ENCODE data around the gene LGALS9.

DNA sequence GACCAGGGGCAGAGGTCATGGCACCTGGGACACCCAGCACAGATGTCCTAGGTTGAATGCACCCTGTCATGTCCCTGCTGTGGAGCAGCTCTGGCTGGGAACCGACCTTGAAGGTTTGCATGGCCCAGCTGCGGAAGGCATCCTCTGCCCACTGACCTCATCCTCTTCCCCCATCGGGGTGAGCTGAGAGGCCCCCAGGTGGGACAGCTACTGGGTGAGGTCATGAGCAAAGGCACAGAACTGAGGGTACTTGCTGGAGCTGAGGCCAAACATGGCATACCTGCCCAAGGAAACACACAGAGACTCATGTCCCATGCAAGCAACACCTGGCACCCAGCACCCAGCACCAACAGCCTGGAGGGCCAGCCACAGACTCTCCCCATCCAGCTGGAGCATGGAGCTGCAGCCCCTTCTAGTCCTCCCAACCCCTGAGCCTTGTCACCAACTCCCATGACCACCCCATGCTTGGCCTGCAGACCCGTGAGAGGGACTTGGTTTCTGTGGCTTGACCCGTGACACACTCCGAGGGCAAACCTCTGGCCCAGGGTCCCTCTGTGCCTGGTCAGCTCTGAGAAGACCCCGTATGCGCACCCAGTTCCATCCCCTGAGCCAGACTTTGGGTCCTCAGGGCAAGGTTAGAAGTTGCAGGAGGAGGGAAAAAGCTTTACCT lies 33.1 kb downstream of the LGALS9 start:
- TF ChIP-seq POLR2AphosphoS5 (IDR thresholded peaks at IDR 0.05) = no peak
- TF ChIP-seq, protein P1, sequence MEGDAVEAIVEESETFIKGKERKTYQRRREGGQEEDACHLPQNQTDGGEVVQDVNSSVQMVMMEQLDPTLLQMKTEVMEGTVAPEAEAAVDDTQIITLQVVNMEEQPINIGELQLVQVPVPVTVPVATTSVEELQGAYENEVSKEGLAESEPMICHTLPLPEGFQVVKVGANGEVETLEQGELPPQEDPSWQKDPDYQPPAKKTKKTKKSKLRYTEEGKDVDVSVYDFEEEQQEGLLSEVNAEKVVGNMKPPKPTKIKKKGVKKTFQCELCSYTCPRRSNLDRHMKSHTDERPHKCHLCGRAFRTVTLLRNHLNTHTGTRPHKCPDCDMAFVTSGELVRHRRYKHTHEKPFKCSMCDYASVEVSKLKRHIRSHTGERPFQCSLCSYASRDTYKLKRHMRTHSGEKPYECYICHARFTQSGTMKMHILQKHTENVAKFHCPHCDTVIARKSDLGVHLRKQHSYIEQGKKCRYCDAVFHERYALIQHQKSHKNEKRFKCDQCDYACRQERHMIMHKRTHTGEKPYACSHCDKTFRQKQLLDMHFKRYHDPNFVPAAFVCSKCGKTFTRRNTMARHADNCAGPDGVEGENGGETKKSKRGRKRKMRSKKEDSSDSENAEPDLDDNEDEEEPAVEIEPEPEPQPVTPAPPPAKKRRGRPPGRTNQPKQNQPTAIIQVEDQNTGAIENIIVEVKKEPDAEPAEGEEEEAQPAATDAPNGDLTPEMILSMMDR (IDR thresholded peaks at IDR 0.05; ENCODE audit: poor library complexity, severe bottlenecking) = no peak

Data from neural cell (in vitro differentiated cells).